Right forelimb (tissue), 1 donor: ENCODE measurements around the gene C9.
"Not testable (repeated sequence)": the region's sequence is repeated elsewhere in the genome, so short reads cannot be mapped to it uniquely, and the experiment has no call there.

Experiments used
- DNase-seq: peaks from one replicate; pipeline ENCODE4 v3.0.0-alpha.2; 2018

C9 gene

GRCh38 chr5:39364367-39364766 is at the start of gene C9:
Gene C9, minus strand, starts transcription at chr5:39364495. Its CDS starts 31 bp downstream, at chr5:39364464.
- DNase-seq = no peak

GRCh38 chr5:39413771-39414170 is 49.5 kb upstream of the C9 start:
- DNase-seq = no peak

- no peak for DNase-seq
Observed at GRCh38 chr5:39412721-39413394, 48.6 kb upstream of the C9 start.

- no peak for DNase-seq
Observed at GRCh38 chr5:39411985-39412384, 47.7 kb upstream of the C9 start.

GRCh38 chr5:39411061-39411460 is 46.8 kb upstream of the C9 start:
- no peak for DNase-seq

GRCh38 chr5:39409033-39409432 is 44.7 kb upstream of the C9 start:
- no peak for DNase-seq

- DNase-seq = no peak
Observed at GRCh38 chr5:39405083-39405843, 41.0 kb upstream of the C9 start.

- DNase-seq = not testable (repeated sequence)
Observed at GRCh38 chr5:39403761-39404160, 39.5 kb upstream of the C9 start.

- not testable (repeated sequence) for DNase-seq
Observed at GRCh38 chr5:39402140-39402539, 37.8 kb upstream of the C9 start.

- no peak for DNase-seq
Observed at GRCh38 chr5:39400713-39401578, 36.7 kb upstream of the C9 start.

GRCh38 chr5:39399135-39400036 is 35.1 kb upstream of the C9 start:
- DNase-seq = no peak

- DNase-seq = no peak
Observed at GRCh38 chr5:39396843-39397242, 32.5 kb upstream of the C9 start.

GRCh38 chr5:39395521-39395920 is 31.2 kb upstream of the C9 start:
- no peak for DNase-seq

GRCh38 chr5:39394946-39395345 is 30.7 kb upstream of the C9 start:
- no peak for DNase-seq

GRCh38 chr5:39390945-39391344 is 26.6 kb upstream of the C9 start:
- no peak for DNase-seq

GRCh38 chr5:39387293-39387692 is 23.0 kb upstream of the C9 start:
- DNase-seq = no peak

- DNase-seq = no peak
Observed at GRCh38 chr5:39384271-39384670, 20.0 kb upstream of the C9 start.

GRCh38 chr5:39381376-39381775 is 17.1 kb upstream of the C9 start:
- DNase-seq = no peak

- DNase-seq = no peak
Observed at GRCh38 chr5:39379693-39380092, 15.4 kb upstream of the C9 start.

- no peak for DNase-seq
Observed at GRCh38 chr5:39377613-39378012, 13.3 kb upstream of the C9 start.

GRCh38 chr5:39376293-39376714 is 12.0 kb upstream of the C9 start:
- DNase-seq = no peak

- no peak for DNase-seq
Observed at GRCh38 chr5:39373791-39374190, 9.5 kb upstream of the C9 start.

GRCh38 chr5:39371367-39371635 is 7.0 kb upstream of the C9 start:
- no peak for DNase-seq
